GM12878 (cell line): ENCODE measurements around the gene ERVK3-1. TPM values are rescaled to one million over a fixed set of nuclear protein-coding genes. Genes with fewer than 3 reads are reported as not detected.

Source experiments
- ATAC-seq: fragments of 200-7000 bp; cut with Tn5 transposase; 3 replicates; pipeline ENCODE4 v1.9.1; 2020; ENCODE audit warnings: mild to moderate bottlenecking, moderate library complexity
- BruUV-seq: library from RNA; stranded (reverse); fragments of 400-500 nt; replicated peaks from 2 replicates; lab custom pipeline; 2021; lab: Mats Ljungman, UMichigan
- CTCF ChIA-PET: fragments of 300-600 bp; sonication (Branson Sonifier 250); formaldehyde crosslinking; extraction: SDS; loops from one replicate; lab custom pipeline; 2021; ENCODE audit warnings: inconsistent platforms; lab: Yijun Ruan, JAX
- POLR2A ChIA-PET: fragments of 350-600 bp; formaldehyde crosslinking; extraction: SDS; loops from one replicate; lab custom pipeline; 2021; ENCODE audit warnings: inconsistent platforms; lab: Charles Lee
- RAD21 ChIA-PET: fragments of 300-600 bp; sonication (Branson Sonifier 250); formaldehyde crosslinking; loops from one replicate; lab custom pipeline; 2023; ENCODE audit warnings: antibody characterized with exemption; ENCODE audit not compliant: unreplicated experiment; lab: Charles Lee
- SMC1A ChIA-PET: fragments of 300-600 bp; sonication (Branson Sonifier 250); formaldehyde crosslinking; loops from one replicate; lab custom pipeline; 2023; ENCODE audit not compliant: unreplicated experiment, uncharacterized antibody; lab: Charles Lee
- DNase-seq: peaks from one replicate; pipeline ENCODE4 v3.0.0-alpha.2; 2011; ENCODE audit warnings: low read depth, low spot score
- FAIRE-seq: peaks from 3 replicates; lab custom pipeline; 2011; peaks lifted over from hg19 to GRCh38; lab: Jason Lieb, UNC
- H2AFZ ChIP-seq: 2 replicates; pipeline ENCODE4 v1.6.0; 2011; ENCODE audit warnings: low read depth, low read length, control low read depth; ENCODE audit not compliant: control insufficient read depth
- H3K27ac ChIP-seq: 2 replicates; pipeline ENCODE4 v1.5.1; 2011; ENCODE audit warnings: control low read depth; ENCODE audit not compliant: control insufficient read depth, insufficient read depth
- H3K27me3 ChIP-seq, 2 experiments: replicated peaks in 1 of 2; 2 replicates each; pipeline versions ENCODE4 v1.6.0 to v1.6.1; 2011; ENCODE audit warnings: low read length in 1 of 2; ENCODE audit not compliant: control insufficient read depth in 2 of 2, insufficient read depth in 2 of 2
- H3K36me3 ChIP-seq, 2 experiments: 2 replicates each; pipeline ENCODE4 v1.5.1; 2011; ENCODE audit warnings: low read length in 1 of 2; ENCODE audit not compliant: control insufficient read depth in 2 of 2, insufficient read depth in 2 of 2
- H3K4me1 ChIP-seq: 2 replicates; pipeline ENCODE4 v1.6.1; 2011; ENCODE audit warnings: mild to moderate bottlenecking, low read length, moderate library complexity, mixed read lengths; ENCODE audit not compliant: control insufficient read depth, insufficient read depth
- H3K4me2 ChIP-seq: 2 replicates; pipeline ENCODE4 v1.6.0; 2011; ENCODE audit warnings: control low read depth; ENCODE audit not compliant: control insufficient read depth, insufficient read depth
- H3K4me3 ChIP-seq: fragments of 200-600 bp; sonication (generic); 2 replicates; pipeline ENCODE4 v1.5.1; 2016
- H3K79me2 ChIP-seq: 2 replicates; pipeline ENCODE4 v1.6.0; 2011; ENCODE audit warnings: low read length; ENCODE audit not compliant: control insufficient read depth, insufficient read depth
- H3K9ac ChIP-seq: 2 replicates; pipeline ENCODE4 v1.8.0; 2011; ENCODE audit warnings: low read length, control low read depth, mixed read lengths; ENCODE audit not compliant: control insufficient read depth, insufficient read depth
- H3K9me3 ChIP-seq: replicated peaks from 3 replicates; pipeline ENCODE4 v1.5.1; 2011; ENCODE audit warnings: mild to moderate bottlenecking, low read length; ENCODE audit not compliant: control insufficient read depth, insufficient read depth
- H4K20me1 ChIP-seq: 2 replicates; pipeline ENCODE4 v1.6.0; 2011; ENCODE audit not compliant: control insufficient read depth, insufficient read depth
- BACH1 ChIP-seq: fragments of 450-650 bp; IDR thresholded peaks from 2 replicates; pipeline ENCODE4 v1.6.1; 2017; ENCODE audit warnings: mild to moderate bottlenecking, borderline replicate concordance
- CBFB ChIP-seq: IDR thresholded peaks from 2 replicates; pipeline ENCODE4 v1.6.1; 2016; ENCODE audit warnings: antibody characterized with exemption, low read depth
- HDAC6 ChIP-seq: fragments of 200-600 bp; sonication (generic); IDR thresholded peaks from one replicate; pipeline ENCODE4 v1.8.0; 2017; ENCODE audit warnings: antibody characterized with exemption; ENCODE audit not compliant: unreplicated experiment
- KLF5 ChIP-seq: fragments of 450-650 bp; IDR thresholded peaks from 2 replicates; pipeline ENCODE4 v1.6.1; 2014; ENCODE audit warnings: mild to moderate bottlenecking; ENCODE audit not compliant: partially characterized antibody
- MXI1 ChIP-seq: fragments of 150-350 bp; IDR thresholded peaks from 2 replicates; pipeline ENCODE4 v1.6.1; 2011; ENCODE audit warnings: low read depth, mild to moderate bottlenecking, inconsistent platforms, low read length, improper control_type of control experiment
- RFX5 ChIP-seq: IDR thresholded peaks from 2 replicates; pipeline ENCODE4 v1.6.1; 2011; ENCODE audit warnings: low read depth, low read length, improper control_type of control experiment
- SIX5 ChIP-seq: IDR thresholded peaks from 2 replicates; pipeline ENCODE4 v1.6.1; 2011; ENCODE audit warnings: mild to moderate bottlenecking, low read depth, low read length, moderate library complexity; ENCODE audit not compliant: severe bottlenecking
- SMAD5 ChIP-seq: IDR thresholded peaks from 2 replicates; pipeline ENCODE4 v1.6.1; 2016; ENCODE audit warnings: antibody characterized with exemption, low read depth
- SREBF2 ChIP-seq: IDR thresholded peaks from 2 replicates; pipeline ENCODE4 v1.6.1; 2012; ENCODE audit warnings: mild to moderate bottlenecking, low read length
- STAT3 ChIP-seq: IDR thresholded peaks from 2 replicates; pipeline ENCODE4 v1.6.1; 2011; ENCODE audit warnings: low read depth, low read length, improper control_type of control experiment
- TCF3 ChIP-seq: IDR thresholded peaks from 2 replicates; pipeline ENCODE4 v1.6.1; 2012; ENCODE audit warnings: low read depth, mild to moderate bottlenecking, low read length, borderline replicate concordance; ENCODE audit not compliant: insufficient read depth
- ZNF384 ChIP-seq: IDR thresholded peaks from 2 replicates; pipeline ENCODE4 v1.6.1; 2012; ENCODE audit warnings: low read depth, mild to moderate bottlenecking, low read length, improper control_type of control experiment, borderline replicate concordance
- WGBS: methylation state at CpG from one replicate; pipeline ENCODE4 v1.1.6; 2016; ENCODE audit warnings: low lambda C conversion rate; ENCODE audit not compliant: insufficient replicate concordance, insufficient coverage; ENCODE audit errors: missing lambda C conversion rate; 5-methylcytosine and 5-hydroxymethylcytosine counted together
- in situ Hi-C: fragments of 300-500 bp; cut with MboI; formaldehyde crosslinking; loops from 9 replicates; pipeline ENCODE4 v1.14.3; 2018; ENCODE audit warnings: mixed read lengths
- intact Hi-C: fragments of 100-400 bp; cut with micrococcal nuclease; formaldehyde crosslinking; loops from one replicate; pipeline ENCODE4 v1.14.2; 2022; ENCODE audit not compliant: unreplicated experiment
- polyA plus RNA-seq, 11 experiments: library from polyadenylated mRNA; depleted of rRNA in 4 of 11; unstranded in 6 of 11; stranded (reverse) in 5 of 11; fragments of >200 nt; fragmentation: Nextera tagmentation in 4 of 11; fragmentation: Illumina TruSeq in 1 of 11; extraction: Ambion mirVana in 4 of 11; extraction: Trizol in 1 of 11; gene quantifications; 1 replicate in 1 of 11; 2 replicates in 10 of 11; pipeline versions ENCODE4 v1.2.1 to v1.2.3, GENCODE V29; 2011 to 2016; ENCODE audit warnings: inconsistent platforms in 2 of 11, missing spikeins in 2 of 11, low read depth in 1 of 11
- total RNA-seq, 4 experiments: library from RNA; depleted of rRNA in 3 of 4; stranded (reverse); fragments of >200 nt in 3 of 4; fragmentation: Illumina TruSeq in 1 of 4; extraction: Trizol in 1 of 4; gene quantifications; 2 replicates each; pipeline versions ENCODE4 v1.2.1 to v1.2.3, GENCODE V29; 2013 to 2021
- TF ChIP-seq, protein P1 (sequence below): IDR thresholded peaks from 2 replicates; pipeline ENCODE4 v1.6.1; 2011; ENCODE audit warnings: low read depth, low read length, improper control_type of control experiment, borderline replicate concordance
- TF ChIP-seq, protein P2 (sequence below): IDR thresholded peaks from 2 replicates; pipeline ENCODE4 v1.6.1; 2012; ENCODE audit warnings: low read depth, low read length, improper control_type of control experiment

ERVK3-1 gene
- total and polyA plus RNA-seq, 10 of the 15 experiments (the other 5 are each of a cell fraction or from before 2014, with no cell fraction given) = 59.3 to 172 (median 95.8) TPM

DNA sequence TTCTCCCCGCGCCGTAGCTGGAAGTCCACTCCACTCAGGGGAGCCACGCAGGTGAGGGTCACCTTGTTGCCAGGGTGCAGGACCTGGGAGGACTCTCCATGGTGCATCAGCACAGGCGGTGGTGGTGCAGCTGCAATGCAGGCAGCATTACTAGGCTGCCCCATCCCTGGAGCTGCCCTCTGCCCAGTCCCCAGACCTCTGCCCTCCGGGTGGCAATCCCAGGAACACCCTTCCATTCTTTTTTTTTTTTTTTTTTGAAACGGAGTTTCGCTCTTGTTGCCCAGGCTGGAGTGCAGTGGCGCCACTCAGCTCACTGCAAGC, 46.3 kb downstream of the ERVK3-1 start:
- SMC1A ChIA-PET = no interaction called here
- POLR2A ChIA-PET = no interaction called here
- no peak for FAIRE-seq

More for the DNA sequence above, 46.3 kb downstream of the ERVK3-1 start:
- WGBS = 73% methylated on average over 7 of the region's 9 CpGs
- no peaks in the 10 kb centered on the region for H3K27me3 ChIP-seq
- in situ Hi-C loops = no loop called here
- H3K4me2 ChIP-seq = no peak overlapping the region
- no TSS peak for BruUV-seq
- no peak overlapping the region for H3K9ac ChIP-seq
- CTCF ChIA-PET = no interaction called here
- RAD21 ChIA-PET = no interaction called here
- no peak overlapping the region for H3K4me3 ChIP-seq
- peaks cover 2% of the 10 kb centered on the region; the same call in 1 of the 3 replicates for H3K9me3 ChIP-seq
- H3K36me3 ChIP-seq = no peaks in the 10 kb centered on the region
- no peaks in the 10 kb centered on the region; the same call in 1 of the 2 replicates for H3K79me2 ChIP-seq
- H4K20me1 ChIP-seq = no peaks in the 10 kb centered on the region
- intact Hi-C loops = no loop called here
- TF ChIP-seq, protein P1, sequence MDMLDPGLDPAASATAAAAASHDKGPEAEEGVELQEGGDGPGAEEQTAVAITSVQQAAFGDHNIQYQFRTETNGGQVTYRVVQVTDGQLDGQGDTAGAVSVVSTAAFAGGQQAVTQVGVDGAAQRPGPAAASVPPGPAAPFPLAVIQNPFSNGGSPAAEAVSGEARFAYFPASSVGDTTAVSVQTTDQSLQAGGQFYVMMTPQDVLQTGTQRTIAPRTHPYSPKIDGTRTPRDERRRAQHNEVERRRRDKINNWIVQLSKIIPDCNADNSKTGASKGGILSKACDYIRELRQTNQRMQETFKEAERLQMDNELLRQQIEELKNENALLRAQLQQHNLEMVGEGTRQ = no peak
- TF ChIP-seq ZNF384 = no peak
- TF ChIP-seq KLF5 = no peak
- no peak for TF ChIP-seq MXI1
- TF ChIP-seq TCF3 = no peak
- TF ChIP-seq SIX5 = no peak
- no peak for TF ChIP-seq STAT3
- no peak for TF ChIP-seq RFX5
- TF ChIP-seq CBFB = no peak
- TF ChIP-seq HDAC6 = no peak
- TF ChIP-seq BACH1 = no peak
- TF ChIP-seq SREBF2 = no peak
- TF ChIP-seq, protein P2, sequence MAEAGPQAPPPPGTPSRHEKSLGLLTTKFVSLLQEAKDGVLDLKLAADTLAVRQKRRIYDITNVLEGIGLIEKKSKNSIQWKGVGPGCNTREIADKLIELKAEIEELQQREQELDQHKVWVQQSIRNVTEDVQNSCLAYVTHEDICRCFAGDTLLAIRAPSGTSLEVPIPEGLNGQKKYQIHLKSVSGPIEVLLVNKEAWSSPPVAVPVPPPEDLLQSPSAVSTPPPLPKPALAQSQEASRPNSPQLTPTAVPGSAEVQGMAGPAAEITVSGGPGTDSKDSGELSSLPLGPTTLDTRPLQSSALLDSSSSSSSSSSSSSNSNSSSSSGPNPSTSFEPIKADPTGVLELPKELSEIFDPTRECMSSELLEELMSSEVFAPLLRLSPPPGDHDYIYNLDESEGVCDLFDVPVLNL = no peak
- no peak for TF ChIP-seq SMAD5
- TF ChIP-seq, all 136 proteins: peak for 0
- H3K4me1 ChIP-seq = peaks cover 3% of the 10 kb centered on the region
- no peak overlapping the region for H3K27ac ChIP-seq
- H2AFZ ChIP-seq = no peak overlapping the region
- ATAC-seq (no peak), DNase-seq (no peak)
